Ectodermal cell (in vitro differentiated cells): ENCODE data around the gene SPINT1.

ENCODE experiments used
- H3K27ac ChIP-seq: 2 replicates; pipeline ENCODE4 v1.7.0; 2013; ENCODE audit warnings: mild to moderate bottlenecking, low read depth, low read length; ENCODE audit not compliant: insufficient read depth, poor library complexity, severe bottlenecking
- H3K27me3 ChIP-seq: 2 replicates; pipeline ENCODE4 v1.7.0; 2013; ENCODE audit warnings: mild to moderate bottlenecking, low read length; ENCODE audit not compliant: insufficient read depth, control insufficient read depth, poor library complexity, severe bottlenecking
- H3K36me3 ChIP-seq: one replicate; pipeline ENCODE4 v1.7.0; 2013; ENCODE audit warnings: low read length; ENCODE audit not compliant: control insufficient read depth, insufficient read depth
- H3K4me1 ChIP-seq: one replicate; pipeline ENCODE4 v1.7.0; 2013; ENCODE audit warnings: low read length; ENCODE audit not compliant: control insufficient read depth, insufficient read depth
- H3K4me3 ChIP-seq: 2 replicates; pipeline ENCODE4 v1.7.0; 2013; ENCODE audit warnings: low read depth, low read length, control low read depth; ENCODE audit not compliant: insufficient read depth
- H3K9me3 ChIP-seq: 2 replicates; pipeline ENCODE4 v1.7.0; 2013; ENCODE audit warnings: mild to moderate bottlenecking, low read length, moderate library complexity; ENCODE audit not compliant: control insufficient read depth
- WGBS, 2 experiments: methylation state at CpG; one replicate each; pipeline ENCODE4 v1.1.7; 2013; ENCODE audit warnings: missing lambda C conversion rate in 2 of 2; 5-methylcytosine and 5-hydroxymethylcytosine counted together

SPINT1 gene

GRCh38 chr15:40891138-40891537 lies 47.3 kb downstream of the SPINT1 start:
- Histone ChIP-seq H3K27me3 (peaks cover 17% of the 10 kb centered on the region), H3K36me3 (no peaks in the 10 kb centered on the region), H3K4me1 (no peaks in the 10 kb centered on the region), H3K4me3 (no peak overlapping the region), H3K9me3 (no peaks in the 10 kb centered on the region), H3K27ac (no peak overlapping the region)
- 89 to 91% methylated on average over 5 of the region's 5 CpGs for WGBS, 2 experiments

GRCh38 chr15:40891810-40892446 lies 48.1 kb downstream of the SPINT1 start:
- no peak overlapping the region for H3K4me3 ChIP-seq
- no peaks in the 10 kb centered on the region for H3K36me3 ChIP-seq
- no peak overlapping the region for H3K27ac ChIP-seq
- H3K27me3 ChIP-seq: peaks cover 17% of the 10 kb centered on the region
- no peaks in the 10 kb centered on the region for H3K9me3 ChIP-seq
- no peaks in the 10 kb centered on the region for H3K4me1 ChIP-seq
- WGBS, 2 experiments: 37 to 43% methylated on average over 4 of the region's 4 CpGs

GRCh38 chr15:40892447-40893012 lies 48.7 kb downstream of the SPINT1 start:
- Histone ChIP-seq H3K27me3 (peaks cover 17% of the 10 kb centered on the region), H3K36me3 (peaks cover 6% of the 10 kb centered on the region), H3K27ac (no peak overlapping the region), H3K9me3 (no peaks in the 10 kb centered on the region), H3K4me3 (no peak overlapping the region), H3K4me1 (no peaks in the 10 kb centered on the region)
- 91 to 92% methylated on average over 2 of the region's 2 CpGs for WGBS, 2 experiments

- no peak overlapping the region for H3K27ac ChIP-seq
- H3K9me3 ChIP-seq: no peaks in the 10 kb centered on the region
- H3K4me3 ChIP-seq: no peak overlapping the region
- H3K4me1 ChIP-seq: no peaks in the 10 kb centered on the region
- H3K36me3 ChIP-seq: peaks cover 10% of the 10 kb centered on the region
- peaks cover 17% of the 10 kb centered on the region for H3K27me3 ChIP-seq
- WGBS, 2 experiments: 92% methylated on average over 22 of the region's 22 CpGs
These were observed 49.3 kb downstream of the SPINT1 start for GRCh38 chr15:40893019-40893670.

GRCh38 chr15:40893733-40894680 lies 50.2 kb downstream of the SPINT1 start, which contains the start of gene VPS18:
VPS18 (plus strand) TSS chr15:40894450; CDS start chr15:40894769, 319 bp downstream.
- H3K4me1 ChIP-seq: no peaks in the 10 kb centered on the region
- H3K4me3 ChIP-seq: peak within 1 kb of the TSS; percentile 98
- peak within 1 kb of the TSS; percentile 74 for H3K27ac ChIP-seq
- H3K9me3 ChIP-seq: no peaks in the 10 kb centered on the region
- H3K27me3 ChIP-seq: peaks cover 17% of the 10 kb centered on the region
- WGBS, 2 experiments: 7% methylated on average over 55 of the region's 55 CpGs
- H3K36me3 ChIP-seq: peaks cover 19% of the 10 kb centered on the region

- 4% methylated on average over 33 of the region's 33 CpGs for WGBS, 2 experiments
- H3K4me3 ChIP-seq: peak overlapping the region; percentile 98
- H3K9me3 ChIP-seq: no peaks in the 10 kb centered on the region
- H3K27me3 ChIP-seq: peaks cover 17% of the 10 kb centered on the region
- peaks cover 20% of the 10 kb centered on the region for H3K36me3 ChIP-seq
- peak overlapping the region; percentile 74 for H3K27ac ChIP-seq
- no peaks in the 10 kb centered on the region for H3K4me1 ChIP-seq
These were observed 51.0 kb downstream of the SPINT1 start for GRCh38 chr15:40894681-40895448.

- 96% methylated on average over 33 of the region's 33 CpGs for WGBS, 2 experiments
- no peaks in the 10 kb centered on the region for H3K27me3 ChIP-seq
- H3K4me3 ChIP-seq: no peak overlapping the region
- H3K27ac ChIP-seq: no peak overlapping the region
- peaks cover 36% of the 10 kb centered on the region for H3K36me3 ChIP-seq
- no peaks in the 10 kb centered on the region for H3K4me1 ChIP-seq
- no peaks in the 10 kb centered on the region for H3K9me3 ChIP-seq
These were observed 55.8 kb downstream of the SPINT1 start for GRCh38 chr15:40899536-40900207.

- H3K4me3 ChIP-seq: no peak overlapping the region
- no peaks in the 10 kb centered on the region for H3K9me3 ChIP-seq
- 96% methylated on average over 36 of the region's 36 CpGs for WGBS, 2 experiments
- no peaks in the 10 kb centered on the region for H3K27me3 ChIP-seq
- no peaks in the 10 kb centered on the region for H3K4me1 ChIP-seq
- H3K27ac ChIP-seq: no peak overlapping the region
- peaks cover 36% of the 10 kb centered on the region for H3K36me3 ChIP-seq
These were observed 56.6 kb downstream of the SPINT1 start for GRCh38 chr15:40900256-40901052.
